Retinal pigment epithelial cell (primary cell): ENCODE data around the gene ZNF384.
"Not testable (repeated sequence)": the region's sequence is repeated elsewhere in the genome, so short reads cannot be mapped to it uniquely, and the experiment has no call there.

Experiments
- DNase-seq: peaks from one replicate; pipeline ENCODE4 v3.0.0-alpha.2; 2010; ENCODE audit warnings: low read depth
- H3K4me3 ChIP-seq: 2 replicates; pipeline ENCODE4 v1.5.1; 2011; ENCODE audit warnings: mild to moderate bottlenecking, low read length, control low read depth, moderate library complexity
- TF ChIP-seq, protein P1 (sequence below): conservative IDR thresholded peaks from 2 replicates; pipeline ENCODE4 v1.5.1; 2011; ENCODE audit warnings: low read depth, low read length, control low read depth, inconsistent platforms

The ZNF384 gene

DNA sequence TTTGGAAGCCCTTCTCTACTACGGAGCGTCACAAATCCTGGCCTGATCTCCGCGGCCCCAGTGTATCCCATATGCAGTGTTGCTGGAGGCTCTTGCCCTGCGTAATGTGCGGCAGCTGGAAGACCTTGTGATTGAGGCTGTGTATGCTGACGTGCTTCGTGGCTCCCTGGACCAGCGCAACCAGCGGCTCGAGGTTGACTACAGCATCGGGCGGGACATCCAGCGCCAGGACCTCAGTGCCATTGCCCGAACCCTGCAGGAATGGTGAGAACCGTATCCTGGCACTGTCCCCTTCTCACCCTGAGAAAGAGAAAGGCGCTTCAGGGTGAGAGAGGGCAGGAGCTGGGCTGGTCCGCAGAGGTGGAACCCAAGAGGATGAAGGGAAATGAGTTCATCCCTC lies 40.0 kb upstream of the ZNF384 start:
- H3K4me3 ChIP-seq = no peak overlapping the region
- DNase-seq = no peak
- TF ChIP-seq, protein P1, sequence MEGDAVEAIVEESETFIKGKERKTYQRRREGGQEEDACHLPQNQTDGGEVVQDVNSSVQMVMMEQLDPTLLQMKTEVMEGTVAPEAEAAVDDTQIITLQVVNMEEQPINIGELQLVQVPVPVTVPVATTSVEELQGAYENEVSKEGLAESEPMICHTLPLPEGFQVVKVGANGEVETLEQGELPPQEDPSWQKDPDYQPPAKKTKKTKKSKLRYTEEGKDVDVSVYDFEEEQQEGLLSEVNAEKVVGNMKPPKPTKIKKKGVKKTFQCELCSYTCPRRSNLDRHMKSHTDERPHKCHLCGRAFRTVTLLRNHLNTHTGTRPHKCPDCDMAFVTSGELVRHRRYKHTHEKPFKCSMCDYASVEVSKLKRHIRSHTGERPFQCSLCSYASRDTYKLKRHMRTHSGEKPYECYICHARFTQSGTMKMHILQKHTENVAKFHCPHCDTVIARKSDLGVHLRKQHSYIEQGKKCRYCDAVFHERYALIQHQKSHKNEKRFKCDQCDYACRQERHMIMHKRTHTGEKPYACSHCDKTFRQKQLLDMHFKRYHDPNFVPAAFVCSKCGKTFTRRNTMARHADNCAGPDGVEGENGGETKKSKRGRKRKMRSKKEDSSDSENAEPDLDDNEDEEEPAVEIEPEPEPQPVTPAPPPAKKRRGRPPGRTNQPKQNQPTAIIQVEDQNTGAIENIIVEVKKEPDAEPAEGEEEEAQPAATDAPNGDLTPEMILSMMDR = no peak

DNA sequence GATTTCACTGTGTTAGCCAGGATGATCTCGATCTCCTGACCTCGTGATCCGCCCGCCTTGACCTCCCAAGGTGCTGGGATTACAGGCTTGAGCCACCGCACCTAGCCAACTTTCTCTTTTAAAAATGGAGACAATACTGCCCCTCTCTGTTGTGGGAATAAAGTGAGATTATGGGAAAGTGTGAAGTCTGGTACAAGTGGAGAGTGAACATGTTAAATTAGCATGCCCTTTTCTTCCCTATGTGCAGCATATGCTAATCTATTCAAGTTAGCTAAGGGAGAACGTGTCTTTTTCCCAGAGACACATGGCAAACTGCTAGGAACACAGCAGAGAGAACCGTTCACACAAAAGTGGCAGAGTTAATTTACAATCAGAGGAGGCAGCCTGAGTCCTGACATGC lies 36.2 kb upstream of the ZNF384 start:
- DNase-seq = no peak
- H3K4me3 ChIP-seq = no peak overlapping the region
- TF ChIP-seq, protein P1 = no peak

DNA sequence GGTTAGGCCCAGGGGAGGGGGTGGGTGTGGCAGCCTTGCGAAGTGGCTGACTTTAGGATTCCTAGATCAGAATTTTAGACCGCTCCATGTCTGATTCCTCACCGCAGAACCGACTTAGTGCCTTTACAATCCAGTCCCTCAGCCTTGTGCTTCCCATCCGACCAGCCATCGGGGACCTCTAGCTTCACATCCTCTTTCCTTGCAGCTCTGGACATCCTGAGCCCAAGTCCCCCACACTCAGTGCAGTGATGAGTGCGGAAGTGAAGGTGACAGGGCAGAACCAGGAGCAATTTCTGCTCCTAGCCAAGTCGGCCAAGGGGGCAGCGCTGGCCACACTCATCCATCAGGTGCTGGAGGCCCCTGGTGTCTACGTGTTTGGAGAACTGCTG lies 35.2 kb upstream of the ZNF384 start:
- peak overlapping the region; percentile 68 for H3K4me3 ChIP-seq
- no peak for DNase-seq
- TF ChIP-seq, protein P1 = no peak

DNA sequence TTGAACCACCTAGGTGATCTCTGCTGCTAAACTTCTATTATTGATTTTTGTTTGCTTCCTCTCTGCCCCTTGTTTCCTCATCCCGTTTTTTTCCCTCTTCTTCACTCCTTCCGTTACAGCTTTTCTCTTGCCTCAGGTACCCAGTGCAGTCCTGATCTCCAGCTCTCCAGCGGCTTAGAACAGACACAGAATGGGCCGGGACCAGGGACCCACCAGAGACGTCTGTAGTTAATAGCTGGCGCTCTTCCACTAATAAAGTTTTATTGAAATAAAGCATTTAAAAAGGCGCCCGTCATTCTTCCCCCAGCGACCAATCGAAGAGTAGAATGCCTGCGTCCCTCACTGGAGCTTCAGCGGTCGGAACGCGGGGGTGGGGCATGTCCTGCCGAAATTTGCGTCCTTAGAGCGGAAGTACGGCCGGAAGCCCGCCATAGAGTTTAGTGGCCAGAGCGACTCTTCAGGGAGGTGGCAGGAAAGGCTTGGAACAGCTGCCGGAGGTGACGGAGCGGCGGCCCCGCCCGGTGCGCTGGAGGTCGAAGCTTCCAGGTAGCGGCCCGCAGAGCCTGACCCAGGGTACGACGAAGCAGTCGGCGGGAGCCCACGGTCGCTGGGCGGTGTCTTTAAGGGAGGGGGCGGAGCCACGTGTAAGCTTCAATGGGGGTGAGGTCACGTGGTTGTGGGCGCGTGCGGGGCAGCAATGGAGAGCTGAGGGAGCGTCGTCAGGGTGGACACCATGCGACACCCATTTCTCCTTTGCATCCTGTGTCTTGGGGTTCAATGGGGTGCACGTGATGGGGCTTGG lies 34.6 kb upstream of the ZNF384 start, which contains the start of gene COPS7A:
COPS7A (plus strand) TSS at position 440 of the 802 bp plus-strand sequence. CDS start 611 bp downstream, outside the sequence.
- peak within 1 kb of the TSS; percentile 68 for H3K4me3 ChIP-seq
- TF ChIP-seq, protein P1 = no peak

DNA sequence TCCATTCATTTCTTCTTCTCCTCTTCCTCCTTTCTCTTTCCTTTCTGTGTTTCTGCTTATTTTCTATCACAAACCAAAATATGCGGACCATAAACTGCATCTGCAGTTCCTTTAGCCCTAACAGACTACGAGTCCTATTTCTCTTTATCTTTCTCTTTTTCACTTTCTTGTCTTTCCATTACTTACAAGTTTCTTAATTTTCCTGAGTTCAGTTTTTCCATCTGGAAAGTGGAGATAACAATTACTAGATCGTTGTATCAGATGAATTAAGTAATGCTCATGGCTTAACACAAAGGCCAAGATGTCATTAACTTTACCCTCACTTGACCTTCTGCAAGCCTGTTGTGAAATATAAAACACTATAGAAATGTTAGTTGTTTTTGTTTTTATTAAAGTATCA lies 33.7 kb upstream of the ZNF384 start:
- TF ChIP-seq, protein P1 = no peak
- no peak overlapping the region for H3K4me3 ChIP-seq
- DNase-seq = no peak

More for the DNA sequence above, 34.6 kb upstream of the ZNF384 start, which contains the start of gene COPS7A:
- DNase-seq = peak; percentile 93

DNA sequence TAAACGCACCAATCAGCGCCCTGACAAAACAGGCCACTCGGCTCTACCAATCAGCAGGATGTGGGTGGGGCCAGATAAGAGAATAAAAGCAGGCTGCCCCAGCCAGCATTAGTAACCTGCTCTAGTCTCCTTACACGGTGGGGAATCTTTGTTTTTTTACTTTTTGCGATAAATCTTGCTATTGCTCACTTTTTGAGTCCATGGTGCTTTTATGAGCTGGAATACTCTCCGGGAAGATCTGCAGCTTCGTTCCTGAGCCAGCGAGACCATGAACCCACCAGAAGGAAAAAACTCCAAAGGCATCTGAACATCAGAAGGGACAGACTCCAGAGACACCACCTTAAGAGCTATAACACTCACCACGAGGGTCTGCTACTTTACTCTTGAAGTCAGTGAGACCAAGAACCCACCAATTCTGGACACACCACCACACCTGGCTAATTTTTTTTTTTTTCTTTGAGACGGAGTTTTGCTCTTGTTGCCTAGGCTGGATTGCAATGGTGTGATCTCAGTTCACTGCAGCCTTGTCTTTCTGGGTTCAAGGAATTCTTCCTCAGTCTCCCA lies 27.8 kb upstream of the ZNF384 start:
- TF ChIP-seq, protein P1 = no peak
- DNase-seq = no peak
- no peak overlapping the region for H3K4me3 ChIP-seq

DNA sequence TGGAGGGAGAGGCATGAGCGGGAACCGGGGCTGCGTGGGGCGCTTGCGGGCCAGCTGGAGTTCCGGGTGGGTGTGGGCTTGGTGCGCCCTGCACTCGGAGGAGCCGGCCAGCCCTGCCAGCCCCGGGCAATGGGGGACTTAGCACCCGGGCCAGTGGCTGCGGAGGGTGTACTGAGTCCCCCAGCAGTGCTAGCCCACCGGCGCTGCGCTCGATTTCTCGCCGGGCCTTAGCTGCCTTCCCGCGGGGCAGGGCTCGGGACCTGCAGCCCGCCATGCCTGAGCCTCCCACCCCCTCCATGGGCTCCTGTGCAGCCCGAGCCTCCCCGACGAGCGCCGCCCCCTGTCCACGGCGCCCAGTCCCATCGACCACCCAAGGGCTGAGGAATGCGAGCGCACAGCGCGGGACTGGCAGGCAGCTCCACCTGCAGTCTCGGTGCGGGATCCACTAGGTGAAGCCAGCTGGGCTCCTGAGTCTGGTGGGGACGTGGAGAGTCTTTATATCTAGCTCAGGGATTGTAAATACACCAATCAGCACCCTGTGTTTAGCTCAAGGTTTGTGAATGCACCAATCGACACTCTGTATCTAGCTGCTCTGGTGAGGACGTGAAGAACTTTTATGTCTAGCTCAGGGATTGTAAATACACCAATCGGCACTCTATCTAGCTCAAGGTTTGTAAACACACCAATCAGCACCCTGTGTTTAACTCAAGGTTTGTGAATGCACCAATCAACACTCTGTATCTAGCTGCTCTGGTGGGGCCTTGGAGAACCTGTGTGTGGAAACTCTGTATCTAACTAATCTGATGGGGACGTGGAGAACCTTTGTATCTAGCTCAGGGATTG lies 27.1 kb upstream of the ZNF384 start:
- DNase-seq, H3K4me3 ChIP-seq: not testable (repeated sequence)
